GF-D8 (cell line): ENCODE results near the gene BPIFB6.

Experiments used
- DNase-seq: peaks from one replicate; lab custom pipeline; 2025; lab: John Stamatoyannopoulos, UW

The BPIFB6 gene

DNA sequence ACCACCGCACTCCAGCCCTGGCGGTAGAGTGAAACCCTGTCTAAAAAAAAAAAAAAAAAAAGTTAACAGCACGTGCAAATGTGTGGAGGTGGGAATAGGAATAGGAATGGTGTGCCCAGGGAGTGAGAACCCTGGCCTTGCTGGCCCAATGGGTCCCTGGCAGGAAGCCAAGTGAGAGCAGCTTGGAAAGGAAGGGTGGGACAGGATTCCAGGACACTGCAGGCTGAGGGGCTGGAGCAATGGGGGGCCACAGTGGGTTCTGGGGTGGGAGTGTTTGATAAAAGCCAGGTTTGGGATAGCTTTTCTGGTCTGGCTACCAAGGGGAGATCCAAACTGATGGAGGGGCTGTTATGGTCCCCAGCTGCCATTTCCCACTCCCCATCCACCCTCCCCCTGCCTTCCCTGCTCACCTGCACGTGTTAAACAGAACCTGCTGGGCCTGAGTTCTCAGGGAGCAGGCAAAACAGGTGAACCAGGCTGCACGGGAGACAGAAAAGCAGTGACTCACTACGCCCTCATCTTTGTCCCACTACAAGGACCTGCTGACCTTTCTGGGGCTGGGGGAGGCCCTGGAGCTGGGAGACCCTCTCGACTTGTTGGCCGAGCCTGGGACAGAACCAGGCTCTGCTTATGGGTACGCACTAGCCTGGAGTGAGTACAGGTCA is 30.5 kb upstream of the BPIFB6 start:
- DNase-seq, result no peak

DNA sequence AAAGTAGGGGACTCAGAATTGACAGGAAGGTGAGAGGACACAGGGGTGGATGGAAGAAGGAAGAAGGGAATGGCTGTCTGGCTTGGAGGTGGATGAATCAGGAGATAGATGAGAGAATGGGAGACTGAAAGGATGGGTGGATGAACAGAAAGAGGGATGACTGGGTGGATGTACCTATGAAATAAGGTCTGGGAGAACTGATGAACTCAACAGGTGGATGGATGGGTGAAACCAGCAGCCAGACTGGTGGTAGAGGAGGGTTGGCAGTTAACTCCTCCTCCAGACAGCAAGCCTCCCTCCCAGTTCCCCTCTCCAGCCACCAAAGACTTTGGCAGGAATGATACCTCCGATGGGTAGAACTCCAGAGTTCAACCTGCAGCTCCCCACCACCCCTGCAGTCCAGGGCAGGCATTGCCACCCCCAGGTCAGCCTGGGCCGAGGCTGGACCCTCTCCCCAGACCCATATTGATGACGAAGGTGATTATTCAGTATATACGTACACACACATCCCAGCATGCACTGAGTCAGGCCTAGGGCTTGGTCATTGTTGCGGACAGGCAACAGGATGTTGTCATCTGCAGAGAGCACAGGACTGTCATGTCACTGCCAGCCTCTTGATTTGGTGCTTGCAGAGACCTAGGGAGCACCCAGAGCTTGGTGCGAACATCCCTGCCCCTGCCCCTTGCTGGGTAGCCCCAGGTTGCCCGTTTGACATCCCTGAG is 29.2 kb upstream of the BPIFB6 start:
- DNase-seq, result no peak

DNA sequence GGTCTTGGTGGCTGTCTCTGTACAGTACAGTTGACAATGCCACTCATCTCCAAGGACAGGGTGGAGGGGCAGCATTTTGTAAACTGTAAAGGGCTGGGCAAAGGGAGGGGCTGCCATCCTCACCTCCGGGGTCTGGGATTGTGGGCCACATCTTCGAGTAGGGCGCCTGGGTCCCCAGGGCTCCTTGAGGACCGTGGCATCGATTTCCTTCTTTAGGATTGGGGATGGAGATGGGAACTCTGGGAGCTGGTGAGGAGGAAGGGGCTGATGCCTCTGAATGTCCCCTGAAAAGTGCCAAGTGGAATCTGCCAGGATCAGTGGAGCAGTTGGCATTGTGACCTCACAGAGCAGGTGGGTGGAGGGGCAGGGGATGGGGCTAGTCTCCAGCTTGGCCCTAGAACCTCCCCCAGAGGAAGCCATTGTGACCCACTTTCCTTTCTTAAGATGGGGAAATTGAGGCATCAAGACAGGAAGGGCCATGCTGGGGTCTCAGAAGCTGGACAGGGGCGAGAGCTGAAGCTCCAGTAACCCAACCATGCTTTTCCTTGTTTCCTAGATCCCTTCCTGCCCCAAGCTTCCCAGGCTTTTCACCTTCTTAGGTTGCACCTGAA is 27.2 kb upstream of the BPIFB6 start, which contains the start of gene SUN5:
SUN5 (minus strand) TSS at position 293 of the 611 bp plus-strand sequence; CDS start at position 200, 93 bp downstream.
- no peak for DNase-seq

DNA sequence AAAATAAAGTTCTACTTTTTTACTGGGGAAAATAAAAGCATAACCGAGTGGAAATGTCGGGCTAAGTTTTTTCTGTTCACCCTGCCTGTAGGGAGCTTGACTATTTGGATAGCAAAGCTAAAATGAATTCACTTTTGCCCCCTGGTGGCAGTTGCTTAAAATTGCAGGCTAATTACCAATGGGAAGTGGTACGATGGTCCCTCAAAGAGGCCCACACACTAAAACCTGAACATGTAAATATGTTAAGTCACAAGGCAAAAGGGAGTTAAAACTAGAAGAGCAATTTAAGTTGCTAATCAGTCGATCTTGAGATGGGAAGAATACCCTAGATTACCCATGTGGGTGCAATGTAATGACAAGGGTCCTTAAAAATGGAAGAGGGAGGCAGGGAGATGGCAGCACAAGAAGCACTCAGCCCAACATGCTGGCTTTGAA is 26.3 kb upstream of the BPIFB6 start:
- no peak for DNase-seq

DNA sequence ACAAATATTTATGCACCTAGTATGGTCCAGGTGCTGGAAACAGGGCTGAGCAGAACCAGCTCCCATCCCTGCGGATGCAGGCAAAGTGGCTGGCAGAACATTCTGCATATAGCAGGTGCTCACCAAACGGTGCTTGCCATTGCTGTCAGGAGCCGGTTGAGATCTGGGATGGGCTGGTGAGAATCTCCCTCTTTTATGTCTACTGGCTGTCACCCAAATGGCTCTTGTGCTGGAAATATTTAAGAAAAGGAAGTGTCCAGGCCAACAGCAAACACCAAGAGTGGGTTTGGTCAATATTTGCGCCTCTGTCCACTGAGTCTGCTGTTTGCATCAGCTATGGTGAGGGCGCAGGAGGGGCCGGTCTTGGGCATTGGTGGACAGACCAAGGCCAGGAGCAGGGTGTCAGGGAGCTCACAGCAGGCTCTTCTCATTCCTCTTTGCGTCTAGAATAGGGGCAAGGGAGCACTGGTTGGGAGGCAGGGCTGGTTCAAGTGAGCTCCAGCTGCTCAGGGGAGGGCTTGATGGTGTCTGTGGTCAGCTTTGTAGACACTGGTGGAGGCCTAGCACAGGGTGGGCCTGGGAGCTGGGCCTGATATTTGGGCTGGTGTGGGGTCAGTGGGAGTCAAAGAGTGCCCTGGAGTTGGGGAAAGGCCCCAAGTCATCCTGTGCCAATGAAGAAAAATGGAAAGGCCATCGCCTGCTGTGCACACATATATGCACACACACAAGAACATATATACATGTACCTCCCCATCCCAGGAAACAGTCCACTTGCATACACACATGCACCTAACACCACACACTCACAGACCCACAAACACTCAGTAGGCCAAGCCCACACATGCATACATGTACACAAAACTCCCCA is 25.3 kb upstream of the BPIFB6 start:
- DNase-seq, result no peak

DNA sequence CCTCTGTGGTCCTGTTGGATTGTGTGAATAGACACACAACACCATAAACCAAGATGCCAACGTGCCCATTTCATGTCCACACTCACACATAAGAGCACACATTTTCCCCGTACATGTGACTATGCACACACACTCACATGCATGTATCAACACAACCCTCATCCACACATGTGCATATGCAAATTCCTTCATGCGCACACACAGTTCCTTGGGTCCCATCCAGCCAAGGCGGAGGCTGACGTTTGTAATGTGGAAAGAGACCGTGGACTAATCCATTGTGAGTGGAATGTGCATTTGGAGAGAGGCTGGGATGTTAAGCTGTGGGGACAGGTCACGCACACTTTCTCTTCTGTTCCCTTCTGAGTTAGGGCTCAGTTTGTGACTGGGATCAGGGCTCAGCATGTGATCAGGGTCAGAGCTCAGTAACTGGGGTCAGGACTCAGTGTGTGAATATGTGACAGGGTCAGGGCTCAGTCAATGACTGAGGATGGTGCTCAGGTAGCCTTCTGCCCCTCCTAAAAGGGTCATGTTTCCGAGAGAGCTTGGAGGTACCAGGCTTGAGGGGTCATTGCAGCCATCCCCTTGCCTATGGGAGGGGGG is 24.6 kb upstream of the BPIFB6 start:
- no peak for DNase-seq

DNA sequence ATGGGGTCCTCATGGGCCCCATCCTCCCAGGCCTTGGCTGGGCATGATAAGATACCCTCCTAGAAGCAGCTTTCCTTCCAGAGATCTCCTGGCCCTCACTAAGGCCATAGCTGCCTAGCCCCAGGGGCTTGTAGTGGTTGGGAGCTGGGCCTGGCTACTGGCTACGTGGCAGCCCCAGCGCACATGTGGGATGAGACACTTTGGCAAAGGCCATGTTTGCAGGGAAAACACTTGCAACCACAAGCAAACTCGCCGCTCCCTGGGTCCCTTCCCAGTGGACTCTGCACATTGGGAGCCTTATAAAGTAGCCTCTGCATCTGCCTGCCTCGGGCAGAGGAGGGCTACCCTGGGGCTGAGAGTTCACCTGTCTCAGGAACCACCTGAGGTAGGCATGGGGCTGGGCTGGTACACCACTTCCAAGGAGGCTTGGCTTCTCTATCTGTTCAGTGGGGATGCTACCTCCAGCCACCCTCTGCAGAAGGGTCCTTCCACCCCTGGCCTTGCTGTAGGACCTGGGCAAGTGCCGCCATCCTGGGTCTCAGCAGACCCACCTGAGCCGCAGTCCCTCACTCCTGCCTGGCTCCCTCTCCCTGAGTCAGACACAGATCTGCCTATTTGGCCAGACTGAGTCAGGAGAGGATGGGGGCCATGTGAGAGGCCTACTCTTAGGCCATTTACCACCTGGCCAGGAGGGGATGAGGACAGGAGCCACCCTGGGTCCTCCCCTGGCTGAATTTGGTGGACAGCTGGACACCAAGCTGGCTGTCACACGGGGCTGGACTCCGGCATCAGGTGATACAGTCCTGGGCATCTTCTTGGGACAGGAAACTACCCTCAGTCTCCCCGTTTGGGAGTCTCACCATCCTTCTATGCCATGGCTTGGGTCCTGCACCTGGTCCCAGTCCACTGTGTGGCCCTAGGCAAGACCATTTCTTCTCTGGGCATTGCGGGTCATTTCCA is 23.8 kb upstream of the BPIFB6 start, which contains the start of gene BPIFB2:
BPIFB2 (plus strand) TSS at position 329 of the 960 bp plus-strand sequence. CDS start 871 bp downstream, outside the sequence.
- DNase-seq, result no peak

DNA sequence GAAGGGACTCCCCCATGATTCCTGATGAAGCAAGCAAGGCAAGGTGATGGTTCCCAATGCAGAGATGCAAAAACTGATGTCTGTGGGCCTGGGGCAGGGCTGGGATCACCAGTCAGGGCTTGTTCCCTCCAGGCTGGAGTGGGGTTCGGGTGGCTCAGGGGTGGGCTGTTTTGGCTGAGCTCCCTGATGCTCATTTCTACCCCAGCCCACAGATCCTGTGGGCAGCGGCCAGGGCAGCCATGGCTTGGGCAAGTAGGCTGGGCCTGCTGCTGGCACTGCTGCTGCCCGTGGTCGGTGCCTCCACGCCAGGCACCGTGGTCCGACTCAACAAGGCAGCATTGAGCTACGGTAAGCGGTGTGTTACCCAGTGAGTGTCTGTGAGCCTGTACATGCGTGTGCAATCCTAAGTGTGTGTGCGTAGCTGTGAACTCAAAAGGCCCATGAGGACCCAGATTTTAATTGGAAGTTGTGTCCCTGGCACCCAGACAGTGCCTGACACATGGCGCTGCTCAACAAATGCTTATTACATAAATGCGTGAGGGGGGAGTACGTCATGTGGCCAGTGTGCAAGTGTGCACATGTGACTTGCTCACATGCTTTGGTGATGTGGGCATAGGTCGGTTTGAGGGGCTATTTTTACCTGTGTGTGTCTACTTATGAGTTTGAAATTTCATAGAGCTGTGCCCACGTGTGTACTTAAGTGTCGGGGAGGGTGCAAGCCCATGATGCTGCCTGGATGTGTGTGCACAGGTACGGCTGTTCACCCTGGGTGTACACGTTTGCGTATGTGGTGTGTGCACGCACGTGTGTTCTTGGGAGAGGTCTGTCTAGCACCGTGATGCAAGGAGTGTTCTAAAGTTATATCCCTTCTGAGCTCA is 22.9 kb upstream of the BPIFB6 start:
- no peak for DNase-seq

DNA sequence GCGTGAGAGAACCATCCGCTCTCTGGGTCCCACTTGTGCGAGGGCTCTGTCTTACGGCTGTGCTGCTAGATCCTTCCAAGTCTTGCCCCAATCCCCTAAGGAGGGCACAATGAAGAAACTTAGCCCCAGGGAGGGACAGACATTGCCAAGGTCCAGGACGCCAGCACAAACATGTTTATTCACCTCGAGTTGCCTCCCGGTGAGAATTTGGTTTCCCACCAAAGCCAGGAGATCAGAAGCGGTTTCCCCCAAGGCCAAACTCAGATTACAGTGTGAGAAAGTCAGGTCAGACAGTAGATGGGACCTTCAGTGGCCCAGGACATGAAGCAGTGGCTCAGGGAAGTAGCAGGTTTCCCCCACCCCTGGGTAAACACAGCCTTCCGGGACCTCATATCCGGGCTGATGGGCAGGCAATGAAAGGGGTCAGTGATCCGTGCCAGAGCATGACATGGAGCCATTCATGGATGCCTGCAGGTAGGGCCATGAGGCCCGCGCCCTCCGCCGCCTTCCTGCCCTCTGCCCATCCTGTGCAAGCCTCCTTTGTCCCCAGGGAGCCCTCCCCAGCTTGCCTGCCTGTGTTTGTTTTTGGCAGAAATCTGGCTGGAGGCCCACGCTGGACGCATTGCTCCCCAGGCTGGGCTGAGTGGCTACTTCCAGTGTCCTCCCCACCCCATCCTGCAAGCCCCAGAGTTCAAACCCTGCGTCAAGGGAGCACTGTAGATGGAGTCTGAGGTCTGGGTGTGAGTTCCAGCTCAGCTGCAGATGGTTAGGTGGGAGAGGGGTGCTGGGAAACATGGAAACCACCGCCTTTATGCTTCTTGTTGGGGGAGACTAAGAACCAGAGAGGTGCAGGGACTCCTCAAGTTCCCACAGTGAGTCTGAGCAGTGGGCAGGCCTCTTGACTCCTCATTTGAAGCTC is 22.0 kb upstream of the BPIFB6 start:
- no peak for DNase-seq

DNA sequence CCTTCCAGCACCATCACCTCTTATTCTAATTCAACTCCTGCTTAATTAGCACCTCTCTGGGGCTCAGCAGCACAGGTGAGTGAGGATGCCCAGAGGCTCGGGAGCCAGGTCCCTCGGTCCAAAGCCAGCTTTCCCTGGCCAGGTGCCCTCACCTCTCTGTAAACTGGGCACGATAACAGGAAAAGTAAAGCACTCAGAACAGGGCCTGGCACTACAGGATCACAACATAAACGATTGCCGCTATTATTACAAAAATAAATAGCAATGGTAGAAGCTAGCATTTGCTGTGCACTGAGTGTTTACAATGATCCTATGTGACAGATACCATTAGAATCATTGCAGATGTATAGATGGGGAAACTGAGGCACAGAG is 21.3 kb upstream of the BPIFB6 start:
- no peak for DNase-seq

DNA sequence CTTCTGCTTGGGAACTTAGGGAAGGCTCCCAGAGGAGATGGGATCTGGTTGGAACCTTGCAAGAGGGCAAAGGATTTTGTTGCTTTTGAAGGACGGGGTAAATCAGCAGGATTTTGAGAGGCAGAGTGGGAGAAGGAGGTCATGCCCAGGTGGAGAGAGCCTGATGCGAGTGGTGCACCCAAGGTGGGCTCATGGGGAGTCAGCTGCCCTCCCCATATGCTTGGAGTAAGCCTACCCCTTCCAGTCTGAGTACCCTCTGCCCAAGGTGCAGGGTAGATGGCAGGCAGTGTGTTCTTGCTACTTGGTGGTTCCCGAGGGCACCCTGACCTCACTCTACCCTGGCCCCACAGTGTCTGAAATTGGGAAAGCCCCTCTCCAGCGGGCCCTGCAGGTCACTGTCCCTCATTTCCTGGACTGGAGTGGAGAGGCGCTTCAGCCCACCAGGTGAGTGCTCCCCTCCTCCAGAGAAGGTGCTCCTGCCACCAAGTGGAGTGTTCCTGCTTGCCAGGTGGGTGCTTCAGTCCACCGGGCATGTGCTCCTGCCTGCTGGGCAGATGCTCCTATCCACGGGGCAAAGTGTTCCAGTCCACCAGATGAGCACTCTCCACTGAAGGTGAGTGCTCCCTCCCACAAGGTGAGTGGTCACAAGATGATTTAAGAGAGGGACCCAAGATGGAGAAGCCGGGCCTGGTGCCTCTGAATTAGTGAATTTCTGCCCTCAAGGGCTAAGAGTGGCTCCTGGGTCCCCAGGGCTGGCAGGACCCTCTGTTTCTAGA is 20.6 kb upstream of the BPIFB6 start:
- no peak for DNase-seq

DNA sequence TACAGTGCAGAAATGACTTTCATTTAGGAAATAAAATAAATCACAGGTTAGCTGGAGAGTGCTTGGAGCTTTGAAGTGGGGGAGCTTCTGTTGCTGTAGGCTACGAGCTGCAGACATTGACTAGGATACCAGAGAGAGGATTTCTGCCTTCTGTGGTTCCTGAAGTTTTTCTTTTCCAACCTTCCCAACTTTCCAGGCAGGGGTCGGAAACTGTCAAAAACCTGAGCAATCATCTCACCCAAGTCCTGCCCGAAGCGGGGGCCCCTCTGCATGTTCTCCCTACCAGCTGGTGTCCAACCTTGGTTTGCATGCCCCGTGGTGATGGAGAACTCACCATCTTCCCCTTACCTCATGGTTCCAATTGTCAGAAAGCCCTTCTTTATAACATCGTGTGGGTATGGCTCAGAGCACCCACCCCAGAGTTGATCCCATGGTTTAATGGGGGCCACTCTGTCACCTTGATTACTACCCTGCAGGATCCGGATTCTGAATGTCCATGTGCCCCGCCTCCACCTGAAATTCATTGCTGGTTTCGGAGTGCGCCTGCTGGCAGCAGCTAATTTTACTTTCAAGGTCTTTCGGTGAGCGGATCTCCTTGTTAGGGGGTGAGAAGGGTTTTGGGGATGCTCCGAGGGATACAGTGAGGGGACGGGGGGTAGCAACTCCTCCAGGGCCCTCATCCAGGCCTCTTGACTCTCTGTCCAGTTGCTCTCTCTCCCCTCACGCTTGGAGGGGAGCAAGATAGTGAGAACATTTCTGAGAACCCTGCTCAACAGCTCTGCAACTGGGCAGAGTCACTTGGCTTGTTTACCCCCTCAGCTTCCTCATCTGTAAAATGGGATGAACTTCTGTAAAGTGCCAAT is 18.9 kb upstream of the BPIFB6 start:
- DNase-seq, result no peak

DNA sequence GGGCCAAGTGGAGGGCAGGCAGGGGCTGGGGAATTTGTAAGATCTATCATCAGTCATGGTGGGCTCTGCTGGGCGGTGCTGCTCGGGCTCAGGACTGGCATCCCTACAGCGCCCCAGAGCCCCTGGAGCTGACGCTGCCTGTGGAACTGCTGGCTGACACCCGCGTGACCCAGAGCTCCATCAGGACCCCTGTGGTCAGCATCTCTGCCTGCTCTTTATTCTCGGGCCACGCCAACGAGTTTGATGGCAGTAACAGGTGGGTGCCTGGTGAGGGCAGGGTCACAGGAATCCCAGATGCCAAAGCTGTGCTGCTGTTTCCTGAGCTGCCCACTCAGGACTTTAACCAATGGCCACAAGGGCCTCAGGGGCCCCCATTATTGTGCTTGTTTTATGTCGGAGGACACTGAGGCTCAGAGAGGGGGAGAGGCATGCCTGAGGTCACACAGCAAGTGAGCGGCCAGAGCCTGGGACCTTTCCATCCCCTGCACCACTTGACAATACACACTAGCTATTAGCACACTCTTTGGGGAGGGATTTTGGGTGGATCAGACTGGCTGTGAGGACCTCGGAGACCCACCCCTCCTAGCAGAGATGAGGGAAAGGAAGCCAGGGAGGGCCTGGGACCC is 17.6 kb upstream of the BPIFB6 start:
- no peak for DNase-seq

DNA sequence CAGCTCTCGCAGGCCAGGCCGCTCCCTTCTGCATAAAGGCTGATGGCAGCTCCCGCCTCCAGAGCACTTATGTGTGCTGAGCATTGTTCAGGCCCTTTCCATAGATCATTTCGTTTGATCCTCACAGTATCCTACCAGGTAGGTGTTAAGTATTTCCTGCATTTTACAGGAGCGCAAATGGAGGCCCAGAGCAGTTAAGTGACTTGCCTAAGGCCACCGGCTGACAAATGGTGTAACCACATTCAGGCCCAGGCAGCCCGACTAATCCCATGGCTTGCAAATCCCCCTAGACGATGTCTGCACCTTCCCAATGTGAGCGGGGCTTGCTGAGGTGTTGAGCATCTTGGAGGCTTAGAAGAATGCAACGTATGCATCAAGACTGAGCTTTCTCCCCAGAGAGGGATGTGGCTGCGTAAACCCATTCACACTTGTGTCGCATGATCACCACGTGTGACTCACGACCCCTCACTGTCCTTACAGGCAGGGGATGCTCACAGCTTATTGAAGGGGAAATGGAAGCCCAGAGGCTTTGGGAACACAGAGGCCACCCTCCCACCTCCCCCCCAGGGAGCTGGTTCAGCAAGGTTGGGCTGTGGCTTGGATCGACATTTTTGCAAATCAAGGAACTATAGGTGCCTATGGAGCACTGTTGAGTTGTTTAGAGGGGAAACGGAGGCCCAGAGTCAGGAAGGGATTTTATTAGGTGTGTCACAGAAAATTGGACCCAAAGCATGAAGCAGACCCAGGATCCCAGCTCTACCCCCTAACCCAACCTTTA is 16.9 kb upstream of the BPIFB6 start:
- no peak for DNase-seq

DNA sequence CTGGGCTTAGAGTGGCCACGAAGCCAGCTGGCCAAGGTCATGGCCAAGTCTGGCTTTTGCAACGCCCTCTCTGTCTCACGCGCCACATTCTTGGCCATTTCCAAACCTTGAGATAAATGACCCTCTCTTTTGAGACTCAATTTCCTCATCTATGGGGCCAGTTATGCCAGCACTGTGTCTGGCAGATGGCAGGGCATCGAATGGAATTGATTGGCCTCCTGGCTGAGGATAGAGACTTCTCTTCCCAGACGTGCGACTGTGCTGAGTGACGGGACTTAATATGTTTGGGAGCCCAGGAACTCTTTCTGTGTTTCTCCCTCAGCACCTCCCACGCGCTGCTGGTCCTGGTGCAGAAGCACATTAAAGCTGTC is 16.3 kb upstream of the BPIFB6 start:
- no peak for DNase-seq
